ENCODE results near the gene BAAT.

GRCh38 chr9:101419863-101420262 is 35.1 kb upstream of the BAAT start:
- TF ChIP-seq POLR2A (IDR thresholded peaks at IDR 0.05) (no peak), EP300 (IDR thresholded peaks at IDR 0.05) (no peak), CTCF (IDR thresholded peaks at IDR 0.05) (no peak), POLR2AphosphoS5 (IDR thresholded peaks at IDR 0.05) (no peak)
